Fibroblast of pulmonary artery (primary cell): ENCODE results near the gene PPP1R3F.
A peak's percentile ranks its signal among the peaks of the same experiment; 100 is the strongest.

ENCODE experiments used
- DNase-seq: peaks from one replicate; pipeline ENCODE4 v3.0.0-alpha.2; 2010; ENCODE audit warnings: low read depth
- H3K4me3 ChIP-seq: replicated peaks from 2 replicates; pipeline ENCODE4 v1.5.1; 2011; ENCODE audit warnings: low read depth, mild to moderate bottlenecking, control low read depth, low read length, moderate library complexity
- CTCF ChIP-seq: IDR thresholded peaks from 2 replicates; pipeline ENCODE4 v1.5.1; 2011; ENCODE audit warnings: mild to moderate bottlenecking, control low read depth, low read length, inconsistent platforms; ENCODE audit errors: missing control alignments

PPP1R3F gene

GRCh38 chrX:49269767-49270248 is at the start of gene PPP1R3F:
Gene PPP1R3F (plus strand): TSS chrX:49269793. CDS start chrX:49269870, 77 bp downstream.
- no peak for DNase-seq
- H3K4me3 ChIP-seq, result peak within 1 kb of the TSS; percentile 71
- no peak for TF ChIP-seq CTCF

GRCh38 chrX:49220100-49220499 is 49.5 kb upstream of the PPP1R3F start:
- no peak for DNase-seq
- no peak for TF ChIP-seq CTCF
- no peak overlapping the region for H3K4me3 ChIP-seq

GRCh38 chrX:49221868-49222267 is 47.7 kb upstream of the PPP1R3F start:
- H3K4me3 ChIP-seq, result no peak overlapping the region
- TF ChIP-seq CTCF, result no peak
- no peak for DNase-seq

GRCh38 chrX:49225858-49226257 is 43.7 kb upstream of the PPP1R3F start:
- no peak for DNase-seq
- no peak for TF ChIP-seq CTCF
- H3K4me3 ChIP-seq, result no peak overlapping the region

- no peak for TF ChIP-seq CTCF
- no peak for DNase-seq
- no peak overlapping the region for H3K4me3 ChIP-seq
These were observed 42.6 kb upstream of the PPP1R3F start for GRCh38 chrX:49226946-49227345.

- DNase-seq, result no peak
- TF ChIP-seq CTCF, result no peak
- no peak overlapping the region for H3K4me3 ChIP-seq
These were observed 41.9 kb upstream of the PPP1R3F start for GRCh38 chrX:49227726-49228125.

GRCh38 chrX:49228185-49228584 is 41.4 kb upstream of the PPP1R3F start:
- TF ChIP-seq CTCF, result no peak
- no peak for DNase-seq
- H3K4me3 ChIP-seq, result no peak overlapping the region
